Caco-2 (cell line): ENCODE results near the gene USE1. TPM values are rescaled to one million over a fixed set of nuclear protein-coding genes. Genes with fewer than 3 reads are reported as not detected.
A peak's percentile ranks its signal among the peaks of the same experiment; 100 is the strongest.

ENCODE experiments used
- BruUV-seq: library from RNA; stranded (reverse); fragments of 400-500 nt; replicated peaks from 2 replicates; lab custom pipeline; 2021; lab: Mats Ljungman, UMichigan
- CTCF ChIA-PET: fragments of 300-600 bp; sonication (Branson Sonifier 250); formaldehyde crosslinking; loops from one replicate; lab custom pipeline; 2022; ENCODE audit warnings: antibody characterized with exemption; lab: Charles Lee
- POLR2A ChIA-PET: fragments of 300-600 bp; sonication (Branson Sonifier 250); formaldehyde crosslinking; loops from one replicate; lab custom pipeline; 2022; ENCODE audit warnings: antibody characterized with exemption; lab: Charles Lee
- DNase-seq, 2 experiments: peaks; one replicate each; pipeline versions ENCODE4 v3.0.0 to v3.0.0-alpha.2; 2020 to 2022
- H3K27me3 ChIP-seq: replicated peaks from 2 replicates; pipeline ENCODE4 v1.6.0; 2011; ENCODE audit warnings: low read length; ENCODE audit not compliant: control insufficient read depth, insufficient read depth
- H3K36me3 ChIP-seq: 2 replicates; pipeline ENCODE4 v1.5.1; 2011; ENCODE audit warnings: low read length; ENCODE audit not compliant: control insufficient read depth, insufficient read depth
- H3K4me1 ChIP-seq: fragments of 250-450 bp; sonication (Bioruptor Pico); 2 replicates; pipeline ENCODE4 v1.5.1; 2020; ENCODE audit warnings: mild to moderate bottlenecking
- H3K4me3 ChIP-seq: 2 replicates; pipeline ENCODE4 v1.5.1; 2011; ENCODE audit warnings: low read depth, mild to moderate bottlenecking, control low read depth, low read length
- H3K9me3 ChIP-seq: fragments of 250-450 bp; sonication (Bioruptor Pico); 2 replicates; pipeline ENCODE4 v1.5.1; 2020; ENCODE audit warnings: mild to moderate bottlenecking, moderate library complexity
- H3K27ac Mint-ChIP-seq: one replicate; pipeline ENCODE4 v1.8.0; 2022; ENCODE audit warnings: mixed read lengths; ENCODE audit not compliant: unreplicated experiment
- H3K27me3 Mint-ChIP-seq: one replicate; pipeline ENCODE4 v1.8.0; 2022; ENCODE audit warnings: mixed read lengths; ENCODE audit not compliant: insufficient read depth, unreplicated experiment
- H3K36me3 Mint-ChIP-seq: one replicate; pipeline ENCODE4 v1.8.0; 2022; ENCODE audit warnings: mild to moderate bottlenecking, mixed read lengths; ENCODE audit not compliant: insufficient read depth, unreplicated experiment
- H3K4me1 Mint-ChIP-seq: one replicate; pipeline ENCODE4 v1.8.0; 2022; ENCODE audit warnings: low read depth, mixed read lengths; ENCODE audit not compliant: unreplicated experiment
- H3K4me3 Mint-ChIP-seq: one replicate; pipeline ENCODE4 v1.8.0; 2022; ENCODE audit warnings: mild to moderate bottlenecking, moderate library complexity, mixed read lengths; ENCODE audit not compliant: unreplicated experiment
- H3K9me3 Mint-ChIP-seq: one replicate; pipeline ENCODE4 v1.8.0; 2022; ENCODE audit warnings: mixed read lengths; ENCODE audit not compliant: unreplicated experiment
- CTCF ChIP-seq, 2 experiments: fragments of 200-600 bp in 1 of 2; IDR thresholded peaks; 1 replicate in 1 of 2; 2 replicates in 1 of 2; pipeline versions ENCODE4 v1.5.1 to v1.8.0; 2011 to 2022; ENCODE audit warnings: antibody characterized with exemption in 1 of 2, control low read depth in 1 of 2, inconsistent platforms in 1 of 2, low read depth in 1 of 2, low read length in 1 of 2, mild to moderate bottlenecking in 1 of 2, moderate library complexity in 1 of 2; ENCODE audit not compliant: insufficient read depth in 1 of 2, severe bottlenecking in 1 of 2, unreplicated experiment in 1 of 2
- intact Hi-C: fragments of 100-400 bp; cut with micrococcal nuclease; formaldehyde crosslinking; loops from one replicate; pipeline ENCODE4 v1.10.0; 2022; ENCODE audit not compliant: unreplicated experiment
- total RNA-seq: library from RNA; stranded (reverse); gene quantifications from 2 replicates; pipeline ENCODE4 v1.2.3, GENCODE V29; 2022

The USE1 gene
- total RNA-seq, 1 experiment from 2014 or later = 20.2 TPM

GRCh38 chr19:17240062-17240752 lies 25.1 kb downstream of the USE1 start:
- TF ChIP-seq CTCF (IDR thresholded peaks at IDR 0.05; ENCODE audit: insufficient read depth in 1 of 2, low read depth in 1 of 2, low read length in 1 of 2, severe bottlenecking in 1 of 2, unreplicated experiment in 1 of 2) = no peak
- peaks cover 20% of the 10 kb centered on the region for H3K4me1 Mint-ChIP-seq
- intact Hi-C loops = no loop called here
- Histone ChIP-seq H3K4me1 (peaks cover 39% of the 10 kb centered on the region), H3K4me3 (no peak overlapping the region), H3K27me3 (no peaks in the 10 kb centered on the region), H3K9me3 (no peaks in the 10 kb centered on the region), H3K36me3 (peaks cover 2% of the 10 kb centered on the region)
- peak; percentile 63 to 64 for DNase-seq
- POLR2A ChIA-PET = interaction anchor here (0.8 to 1.2 kb wide), 2 partner anchors 14 to 25 kb away, joined by 3 to 5 read pairs; partner anchors contain the start of genes OCEL1 and USE1
- peaks cover 70% of the 10 kb centered on the region for H3K36me3 Mint-ChIP-seq
- H3K27ac Mint-ChIP-seq = peak overlapping the region; percentile 61
- BruUV-seq = no TSS peak
- H3K4me3 Mint-ChIP-seq = peak overlapping the region; percentile 58
- H3K27me3 Mint-ChIP-seq = no peaks in the 10 kb centered on the region
- CTCF ChIA-PET = interaction anchor here (0.6 to 0.8 kb wide), 2 partner anchors 27 to 52 kb away, joined by 3 read pairs; partner anchors contain the start of gene BABAM1
- H3K9me3 Mint-ChIP-seq = no peaks in the 10 kb centered on the region

DNA sequence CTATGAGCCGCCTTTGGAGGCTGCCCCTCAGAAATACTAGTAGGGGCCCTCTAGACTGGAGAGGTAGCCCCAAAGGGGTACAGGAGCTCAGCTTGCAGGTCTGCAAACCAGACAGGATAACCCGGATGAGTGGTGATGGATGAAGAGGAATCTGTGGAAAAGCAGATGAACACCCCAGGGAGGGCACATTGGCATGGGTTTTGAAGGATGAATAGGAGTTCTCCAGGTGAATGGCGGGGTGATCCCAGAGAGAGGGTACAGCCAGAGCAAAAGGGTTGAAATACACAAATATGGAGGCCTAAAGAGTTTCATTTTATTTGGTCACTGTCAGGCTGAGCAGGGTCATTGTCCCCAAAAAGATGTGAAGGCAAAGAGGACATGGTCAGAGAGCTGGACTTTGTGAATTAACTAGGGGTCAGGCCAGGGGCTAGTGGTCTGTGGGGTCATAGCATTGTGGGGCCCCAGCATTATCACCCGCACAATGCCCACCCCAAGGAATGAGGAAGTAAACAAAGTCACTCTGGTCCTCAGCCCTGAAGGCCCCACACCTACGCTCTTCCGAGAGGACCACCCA lies 25.8 kb downstream of the USE1 start:
- CTCF ChIA-PET = interaction anchor here (0.6 to 0.8 kb wide), 2 partner anchors 26 to 52 kb away, joined by 3 read pairs; partner anchors contain the start of gene BABAM1
- H3K36me3 Mint-ChIP-seq = peaks cover 72% of the 10 kb centered on the region
- peak overlapping the region; percentile 61 for H3K27ac Mint-ChIP-seq
- intact Hi-C loops = no loop called here
- H3K27me3 Mint-ChIP-seq = no peaks in the 10 kb centered on the region
- H3K4me1 Mint-ChIP-seq = peaks cover 20% of the 10 kb centered on the region
- Histone ChIP-seq H3K4me3 (no peak overlapping the region), H3K4me1 (peaks cover 39% of the 10 kb centered on the region), H3K27me3 (no peaks in the 10 kb centered on the region), H3K9me3 (no peaks in the 10 kb centered on the region), H3K36me3 (peaks cover 2% of the 10 kb centered on the region)
- DNase-seq = no peak
- H3K9me3 Mint-ChIP-seq = no peaks in the 10 kb centered on the region
- POLR2A ChIA-PET = interaction anchor here (0.8 to 1.2 kb wide), 2 partner anchors 14 to 26 kb away, joined by 3 to 5 read pairs; partner anchors contain the start of genes OCEL1 and USE1
- peak overlapping the region; percentile 58 for H3K4me3 Mint-ChIP-seq
- no TSS peak for BruUV-seq
- TF ChIP-seq CTCF (IDR thresholded peaks at IDR 0.05; ENCODE audit: insufficient read depth in 1 of 2, low read depth in 1 of 2, low read length in 1 of 2, severe bottlenecking in 1 of 2, unreplicated experiment in 1 of 2) = no peak

DNA sequence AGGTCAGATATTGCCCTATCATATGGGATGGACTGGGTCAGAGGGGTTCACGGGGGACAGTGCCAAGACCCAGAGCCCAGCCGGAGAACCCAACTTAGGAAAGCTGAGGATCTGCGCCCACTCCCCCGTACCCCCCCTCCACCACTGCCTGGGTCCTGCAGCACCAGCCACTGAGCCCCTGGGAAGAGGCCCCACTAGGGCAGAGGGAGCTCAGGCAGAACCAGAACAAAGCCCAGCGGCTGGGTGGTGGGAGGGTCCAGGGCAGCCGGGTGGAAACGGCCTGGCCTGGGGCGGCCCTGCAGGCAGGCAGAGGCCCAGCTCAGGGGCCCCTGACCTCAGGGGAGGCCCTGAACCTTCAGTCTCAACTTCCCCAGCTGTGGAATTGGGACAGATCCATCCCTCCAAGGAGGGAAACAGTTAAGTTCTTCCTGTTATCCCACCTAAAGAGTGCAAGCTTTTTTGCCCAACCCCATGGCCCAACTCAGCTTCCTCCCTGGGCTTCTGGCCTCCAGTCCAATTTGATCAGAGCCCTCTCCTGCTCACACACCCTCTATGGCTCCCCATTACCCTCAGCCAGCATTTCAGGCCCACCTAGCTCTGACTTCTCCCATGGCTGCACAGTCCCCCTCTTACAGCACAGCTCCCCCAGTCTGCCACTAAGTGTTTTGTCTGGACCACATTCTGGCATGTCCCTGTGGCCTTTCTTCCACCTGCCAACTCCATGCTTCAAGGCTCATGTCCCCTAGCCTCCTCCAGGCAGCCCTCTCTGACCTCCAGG lies 27.5 kb downstream of the USE1 start:
- Mint-ChIP-seq H3K27ac (peak overlapping the region; percentile 66), H3K36me3 (peaks cover 69% of the 10 kb centered on the region), H3K4me1 (peaks cover 29% of the 10 kb centered on the region), H3K27me3 (no peaks in the 10 kb centered on the region), H3K9me3 (no peaks in the 10 kb centered on the region), H3K4me3 (peak overlapping the region; percentile 94)
- intact Hi-C loops = no loop called here
- no peaks in the 10 kb centered on the region for H3K27me3 ChIP-seq
- ChIA-PET CTCF (interaction anchor here (1.1 kb wide), 1 partner anchor 15 kb away, joined by 3 read pairs; no protein-coding TSS in a partner anchor), POLR2A (interaction anchor here (0.6 to 1.9 kb wide), 3 partner anchors 15 to 167 kb away, joined by 3 to 5 read pairs (median 3); partner anchors contain the start of gene OCEL1)
- no TSS peak for BruUV-seq
- DNase-seq = no peak
- H3K4me1 ChIP-seq = peaks cover 50% of the 10 kb centered on the region
- H3K4me3 ChIP-seq = peak overlapping the region; percentile 78; the same call in 1 of the 2 replicates
- H3K36me3 ChIP-seq = peaks cover 2% of the 10 kb centered on the region; the same call in 1 of the 2 replicates
- no peaks in the 10 kb centered on the region for H3K9me3 ChIP-seq
- no peak for TF ChIP-seq CTCF (IDR thresholded peaks at IDR 0.05; ENCODE audit: insufficient read depth in 1 of 2, low read depth in 1 of 2, low read length in 1 of 2, severe bottlenecking in 1 of 2, unreplicated experiment in 1 of 2)
